ENCODE data around the gene USP15. TPM values are rescaled to one million over a fixed set of nuclear protein-coding genes. Genes with fewer than 3 reads are reported as not detected.

Gene USP15
- total RNA-seq, 1 experiment from 2014 or later: 35.3 TPM

DNA sequence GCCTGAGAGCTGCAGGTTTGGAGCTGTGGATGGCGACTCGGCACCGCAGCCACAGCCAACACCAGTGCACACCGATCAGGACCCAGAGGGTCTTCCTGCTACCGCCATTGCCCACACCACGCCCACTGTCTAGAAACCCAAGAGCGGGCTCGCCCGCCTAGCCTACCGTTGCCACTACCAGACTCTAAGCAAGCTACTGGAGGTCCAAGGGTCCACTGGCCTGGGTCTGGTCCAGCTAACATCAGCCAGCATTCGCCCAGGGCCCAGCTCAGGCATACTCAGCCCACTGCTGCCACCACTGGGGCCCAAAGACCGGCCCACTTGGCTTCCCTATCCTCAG lies 175.9 kb downstream of the USP15 start:
- TF ChIP-seq, protein P1, sequence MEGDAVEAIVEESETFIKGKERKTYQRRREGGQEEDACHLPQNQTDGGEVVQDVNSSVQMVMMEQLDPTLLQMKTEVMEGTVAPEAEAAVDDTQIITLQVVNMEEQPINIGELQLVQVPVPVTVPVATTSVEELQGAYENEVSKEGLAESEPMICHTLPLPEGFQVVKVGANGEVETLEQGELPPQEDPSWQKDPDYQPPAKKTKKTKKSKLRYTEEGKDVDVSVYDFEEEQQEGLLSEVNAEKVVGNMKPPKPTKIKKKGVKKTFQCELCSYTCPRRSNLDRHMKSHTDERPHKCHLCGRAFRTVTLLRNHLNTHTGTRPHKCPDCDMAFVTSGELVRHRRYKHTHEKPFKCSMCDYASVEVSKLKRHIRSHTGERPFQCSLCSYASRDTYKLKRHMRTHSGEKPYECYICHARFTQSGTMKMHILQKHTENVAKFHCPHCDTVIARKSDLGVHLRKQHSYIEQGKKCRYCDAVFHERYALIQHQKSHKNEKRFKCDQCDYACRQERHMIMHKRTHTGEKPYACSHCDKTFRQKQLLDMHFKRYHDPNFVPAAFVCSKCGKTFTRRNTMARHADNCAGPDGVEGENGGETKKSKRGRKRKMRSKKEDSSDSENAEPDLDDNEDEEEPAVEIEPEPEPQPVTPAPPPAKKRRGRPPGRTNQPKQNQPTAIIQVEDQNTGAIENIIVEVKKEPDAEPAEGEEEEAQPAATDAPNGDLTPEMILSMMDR (conservative IDR thresholded peaks at IDR 0.05): no peak
- H4K8ac ChIP-seq (replicated peaks; ENCODE audit: insufficient read length, low read depth, low read length): no peak overlapping the region
- no peak overlapping the region for H3K23ac ChIP-seq (ENCODE audit: insufficient read length, low read depth, low read length)
- H4K20me1 ChIP-seq (ENCODE audit: control insufficient read depth, insufficient read depth, insufficient read length): peaks cover 3% of the 10 kb centered on the region
- no peak overlapping the region for H2BK15ac ChIP-seq (ENCODE audit: low read depth, low read length)
- Mint-ChIP-seq H3K27me3 (ENCODE audit: low read depth) (peaks cover 65% of the 10 kb centered on the region), H3K36me3 (ENCODE audit: insufficient read depth in 1 of 3, low read depth in 3 of 3) (no peaks in the 10 kb centered on the region; a peak in 1 of 7 replicates), H3K9me3 (peaks cover 6 to 7% of the 10 kb centered on the region in 2 experiments; a peak in 3 of 5 replicates), H3K27ac (no peak overlapping the region), H3K4me1 (peaks cover 15 to 17% of the 10 kb centered on the region in 2 experiments), H3K4me3 (peak overlapping the region; percentile 67 to 88)
- H3K27me3 ChIP-seq (ENCODE audit: insufficient read depth, low read length): peaks cover 11% of the 10 kb centered on the region; the same call in 1 of the 2 replicates
- no peak overlapping the region for H4K5ac ChIP-seq (ENCODE audit: insufficient read length, low read depth, low read length)
- H2AFZ ChIP-seq (ENCODE audit: low read length): no peak overlapping the region
- H3T11ph ChIP-seq (ENCODE audit: low read length): no peak overlapping the region
- no peak overlapping the region for H3K9ac ChIP-seq (ENCODE audit: extremely low read depth, insufficient read length, low read length)
- no peak for DNase-seq
- H2BK12ac ChIP-seq (ENCODE audit: insufficient read length, low read depth, low read length): no peak overlapping the region
- H3K4me2 ChIP-seq (ENCODE audit: insufficient read depth, insufficient read length, low read length): peak overlapping the region; percentile 88
- H3K9me3 ChIP-seq (ENCODE audit: control insufficient read depth, low read depth, low read length): no peaks in the 10 kb centered on the region
- H2BK5ac ChIP-seq (ENCODE audit: insufficient read length, low read length): no peak overlapping the region
- H2BK120ac ChIP-seq (ENCODE audit: low read depth, low read length, poor library complexity, severe bottlenecking): no peak overlapping the region
- H3K79me1 ChIP-seq (ENCODE audit: insufficient read depth, low read depth, low read length, poor library complexity, severe bottlenecking): no peaks in the 10 kb centered on the region
- peaks cover 4% of the 10 kb centered on the region for H3K23me2 ChIP-seq (ENCODE audit: insufficient read length, low read depth, low read length, poor library complexity, severe bottlenecking)
- H3K18ac ChIP-seq (ENCODE audit: insufficient read length, low read depth, low read length): no peak overlapping the region
- no CpG with 5 or more reads among the region's 12 CpGs for WGBS (ENCODE audit: extremely low coverage, insufficient read length, low lambda C conversion rate)
- H3K79me2 ChIP-seq (ENCODE audit: insufficient read depth, low read length): no peaks in the 10 kb centered on the region
- no peak overlapping the region for H3K27ac ChIP-seq (ENCODE audit: insufficient read length, low read depth, low read length)
- no peak overlapping the region for H4K91ac ChIP-seq (ENCODE audit: insufficient read length, low read depth, low read length)
- no peak overlapping the region for H2AK5ac ChIP-seq (ENCODE audit: insufficient read length, low read length)
- no peak overlapping the region for H2BK20ac ChIP-seq (ENCODE audit: low read depth, low read length, poor library complexity, severe bottlenecking)
- no peak overlapping the region for H3K56ac ChIP-seq (ENCODE audit: insufficient read length, low read depth, low read length)
- no peak overlapping the region for H3K4ac ChIP-seq (ENCODE audit: low read depth, low read length)
- H3K4me1 ChIP-seq (ENCODE audit: insufficient read depth, low read length): 0 out of 2 replicates have a peak, but pooled peaks cover 3% of the 10 kb centered on the region
- no peak overlapping the region; the same call in 1 of the 2 replicates for H3K14ac ChIP-seq (ENCODE audit: insufficient read depth, low read length)
